Measurements from ENCODE around the gene SLC6A19. TPM values are rescaled to one million over a fixed set of nuclear protein-coding genes. Genes with fewer than 3 reads are reported as not detected.

SLC6A19 gene
- total RNA-seq, 1 donor from 2014 or later, result not detected

DNA sequence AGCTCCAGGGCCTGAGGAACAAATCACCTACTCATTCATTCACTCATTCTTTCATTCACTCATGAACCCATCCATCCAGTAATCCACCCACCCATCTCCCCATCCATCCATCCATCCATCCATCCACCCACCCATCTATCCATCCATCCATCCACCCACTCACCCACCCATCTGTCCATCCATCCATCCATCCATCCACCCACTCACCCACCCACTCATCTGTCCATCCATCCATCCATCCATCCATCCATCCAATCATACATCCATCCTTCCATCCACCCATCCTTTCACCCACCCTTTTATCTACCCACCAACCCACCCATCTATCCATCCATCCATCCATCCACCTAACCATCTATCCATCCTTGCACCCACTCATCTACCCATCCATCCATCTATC, 35.5 kb upstream of the SLC6A19 start:
- intact Hi-C loops (cut with micrococcal nuclease), result no loop called here

DNA sequence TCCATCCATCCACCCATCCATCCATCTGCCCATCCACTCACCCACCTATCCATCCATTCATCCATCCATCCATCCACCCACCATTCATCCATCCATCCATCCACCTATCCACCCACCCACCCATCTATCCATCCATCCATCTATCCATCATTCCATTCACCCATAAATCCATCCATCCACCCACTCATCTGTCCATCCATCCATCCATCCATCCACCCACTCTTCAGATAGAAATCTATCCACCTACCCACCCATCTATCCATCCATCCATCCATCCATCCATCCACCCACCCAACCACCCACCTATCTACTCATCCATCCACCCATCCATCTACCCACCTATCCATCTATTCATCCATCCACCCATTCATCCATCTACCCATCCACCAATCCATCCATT, 35.0 kb upstream of the SLC6A19 start:
- intact Hi-C loops (cut with micrococcal nuclease), result no loop called here

DNA sequence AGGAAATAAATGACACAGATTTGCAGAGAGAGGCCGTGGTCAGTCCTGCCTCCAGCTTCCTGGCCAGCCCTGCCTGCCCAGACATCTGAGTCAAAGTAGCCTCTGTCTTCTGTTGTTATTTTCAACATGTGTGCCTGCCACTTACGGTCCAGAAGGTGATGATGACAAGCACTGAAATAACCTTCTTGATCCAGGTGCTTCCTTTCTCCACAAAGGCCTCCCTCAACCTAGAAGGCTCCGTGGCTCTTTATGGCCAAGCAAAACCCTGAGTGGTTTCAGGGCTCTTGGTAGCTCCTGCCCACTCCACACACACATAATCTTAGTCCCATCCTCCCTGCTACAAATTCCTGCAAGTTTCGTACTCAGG, 34.1 kb upstream of the SLC6A19 start:
- intact Hi-C loops (cut with micrococcal nuclease), result no loop called here

DNA sequence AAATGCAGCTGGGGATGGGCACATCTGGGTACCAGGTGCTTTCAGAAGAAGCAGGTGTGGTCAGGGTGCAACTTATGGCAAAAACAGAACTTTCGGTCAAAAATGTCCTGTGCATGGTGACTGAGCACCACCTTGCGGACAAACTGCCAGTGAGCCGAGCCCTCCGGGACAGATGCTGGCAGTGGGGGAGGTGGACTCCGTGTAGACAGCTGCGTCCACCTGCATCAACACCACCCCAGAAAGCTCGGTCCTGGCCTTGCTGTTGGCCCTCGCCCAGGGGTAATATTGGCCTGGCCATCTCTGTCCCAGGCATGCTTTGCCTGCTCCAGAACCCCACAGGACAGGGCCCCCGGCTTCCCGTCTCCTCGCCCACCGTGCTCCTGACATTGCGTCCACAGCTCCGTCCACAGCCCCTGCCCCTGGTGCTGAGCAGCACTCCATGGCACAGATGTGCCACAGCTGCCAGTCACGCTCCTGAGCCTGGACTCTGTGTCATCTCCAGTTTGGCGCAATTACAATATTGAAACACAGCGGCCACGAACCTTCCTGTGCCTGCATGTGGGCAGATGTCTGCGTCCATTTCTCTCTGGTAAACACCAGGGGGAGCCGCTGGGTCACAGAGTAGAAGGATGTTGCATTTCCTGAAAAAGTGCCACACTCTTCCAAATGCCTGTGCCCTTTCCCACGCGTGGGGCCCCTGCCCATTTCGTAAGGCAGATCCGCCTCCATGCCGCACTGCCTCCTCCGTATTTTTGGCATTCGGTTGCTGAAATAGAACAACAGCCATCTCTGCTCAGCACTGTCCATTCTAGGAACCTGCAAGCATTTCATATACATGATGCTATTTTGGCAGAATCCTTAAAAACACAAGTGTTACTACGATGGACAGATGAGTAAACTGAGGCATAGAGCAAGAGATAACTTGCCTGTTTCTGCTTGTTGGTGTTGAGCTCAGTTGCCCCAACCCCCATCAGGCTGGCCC, 33.4 kb upstream of the SLC6A19 start:
- intact Hi-C loops (cut with micrococcal nuclease), result loop anchor here (1.0 to 2.0 kb wide), 3 partner anchors 213 to 477 kb away; no protein-coding TSS in a partner anchor

DNA sequence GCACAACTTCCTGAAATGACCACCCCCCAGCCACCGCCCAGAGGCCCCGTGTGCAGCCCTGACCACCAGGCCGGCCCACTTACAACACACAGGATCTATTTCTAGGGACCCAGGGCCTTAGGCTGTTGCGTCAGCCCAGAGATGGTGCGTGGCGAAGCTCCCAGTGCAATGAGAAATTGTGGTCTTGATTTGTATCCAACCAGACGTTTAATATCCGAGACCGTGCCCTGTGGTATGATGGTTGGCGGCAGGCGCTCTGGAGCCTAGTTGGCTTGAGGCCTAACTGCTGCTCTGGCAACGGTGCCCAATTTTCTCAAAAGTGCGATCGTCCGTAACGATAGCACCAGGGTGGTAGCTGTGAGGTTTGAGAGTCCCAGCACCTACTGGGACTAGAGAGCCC, 32.6 kb upstream of the SLC6A19 start:
- intact Hi-C loops (cut with micrococcal nuclease), result loop anchor here (1.0 to 2.0 kb wide), 3 partner anchors 212 to 477 kb away; no protein-coding TSS in a partner anchor

DNA sequence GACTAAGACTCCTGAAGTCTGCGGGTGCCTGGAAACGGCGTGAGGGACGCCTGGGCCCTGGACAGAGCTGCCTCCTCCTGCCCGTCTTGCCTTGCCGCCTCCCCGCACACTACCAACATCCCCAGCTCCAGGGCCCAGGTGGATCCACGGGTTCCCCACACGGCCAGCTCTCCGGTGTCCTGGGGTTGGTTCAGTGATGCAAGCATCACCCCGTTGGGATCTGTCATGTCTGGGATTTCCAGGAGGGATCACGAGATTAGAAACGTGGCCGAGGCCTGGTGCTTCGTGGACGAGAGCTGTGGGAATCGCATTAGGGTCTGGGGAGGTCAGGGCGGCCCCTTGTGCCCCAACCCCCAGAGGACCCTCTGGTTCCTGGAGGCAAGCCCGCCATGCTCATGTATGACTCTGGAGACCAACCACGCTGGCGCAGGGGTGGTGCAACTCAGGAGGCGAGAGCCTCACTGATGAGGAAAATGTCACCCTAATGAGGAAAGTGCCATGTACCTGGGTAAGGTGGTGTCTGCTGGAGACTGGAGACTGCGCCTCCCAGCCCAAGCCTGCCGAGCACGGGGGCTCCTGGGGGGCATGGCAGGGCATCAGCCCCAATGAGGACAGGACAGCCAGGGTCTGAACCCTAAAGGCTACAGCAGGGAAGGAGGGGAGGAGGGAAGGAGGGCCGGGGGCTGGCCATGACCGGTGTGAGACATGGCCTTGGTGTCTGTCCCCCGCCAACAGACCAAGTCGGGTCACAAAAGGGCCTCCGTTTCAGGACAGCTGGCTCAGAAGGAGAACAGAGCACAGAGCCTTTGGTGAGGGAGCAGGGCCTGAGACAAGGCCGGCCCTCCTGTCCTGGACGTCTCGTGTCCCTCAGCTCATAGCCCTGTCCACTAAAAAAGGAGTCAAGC, 31.9 kb upstream of the SLC6A19 start:
- intact Hi-C loops (cut with micrococcal nuclease), result loop anchor here (2.0 kb wide), 1 partner anchor 211 kb away; no protein-coding TSS in a partner anchor

DNA sequence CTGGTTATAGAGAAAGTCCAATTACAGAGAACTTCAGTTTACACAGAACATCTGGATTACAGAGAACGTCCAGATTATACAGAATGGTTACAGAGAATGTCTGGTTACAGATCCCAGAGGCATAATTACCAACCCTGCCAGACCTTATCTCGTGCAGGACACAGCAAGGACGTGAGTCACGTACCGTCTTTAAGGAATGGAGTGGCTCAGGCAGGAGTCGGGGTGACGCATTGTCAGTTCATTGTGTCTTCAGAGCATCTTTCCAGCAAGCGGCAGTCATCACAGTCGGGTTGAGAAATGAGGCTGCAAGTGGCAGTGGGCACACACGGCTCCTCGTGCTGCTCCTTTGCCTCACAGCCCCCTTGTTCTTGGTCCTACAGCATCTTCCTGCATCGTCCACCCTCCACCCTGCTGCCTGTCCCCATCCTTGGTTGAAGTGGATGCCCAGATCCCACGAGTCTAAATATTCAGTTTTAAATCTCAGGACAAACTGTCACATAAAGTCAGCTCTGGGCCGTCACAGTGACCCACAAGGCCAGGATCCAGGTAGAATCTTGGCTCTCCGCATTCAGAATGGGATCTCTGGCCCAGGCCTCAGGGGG, 30.0 kb upstream of the SLC6A19 start:
- intact Hi-C loops (cut with micrococcal nuclease), result no loop called here

DNA sequence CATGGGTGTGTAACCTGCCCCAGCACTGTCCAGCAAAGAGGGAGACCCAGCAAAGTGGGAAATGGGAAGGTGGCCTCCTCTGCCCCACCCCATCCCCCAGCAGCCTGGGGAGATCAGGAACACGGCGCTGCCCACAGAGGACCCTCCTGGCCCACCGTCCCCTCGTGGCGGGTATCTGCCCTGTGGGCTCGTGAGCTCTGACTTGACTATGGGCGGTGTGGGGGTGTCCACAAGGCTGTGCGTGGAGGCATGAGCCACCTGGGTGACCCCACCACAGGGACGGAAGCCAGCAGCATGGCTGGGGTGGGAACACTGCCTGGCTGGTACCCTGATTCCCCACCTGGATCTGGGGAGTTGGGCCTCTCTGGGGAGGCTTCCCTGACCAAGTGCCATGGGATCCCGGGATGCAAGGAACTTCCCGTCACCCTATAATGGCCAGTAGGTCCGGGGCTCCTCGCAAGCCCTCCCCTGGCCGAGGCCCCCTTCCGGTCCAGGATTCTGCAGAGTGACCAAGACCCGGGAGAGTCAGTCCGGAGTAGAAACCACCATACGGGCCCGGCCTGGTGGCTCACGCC, 29.3 kb upstream of the SLC6A19 start:
- intact Hi-C loops (cut with micrococcal nuclease), result no loop called here

DNA sequence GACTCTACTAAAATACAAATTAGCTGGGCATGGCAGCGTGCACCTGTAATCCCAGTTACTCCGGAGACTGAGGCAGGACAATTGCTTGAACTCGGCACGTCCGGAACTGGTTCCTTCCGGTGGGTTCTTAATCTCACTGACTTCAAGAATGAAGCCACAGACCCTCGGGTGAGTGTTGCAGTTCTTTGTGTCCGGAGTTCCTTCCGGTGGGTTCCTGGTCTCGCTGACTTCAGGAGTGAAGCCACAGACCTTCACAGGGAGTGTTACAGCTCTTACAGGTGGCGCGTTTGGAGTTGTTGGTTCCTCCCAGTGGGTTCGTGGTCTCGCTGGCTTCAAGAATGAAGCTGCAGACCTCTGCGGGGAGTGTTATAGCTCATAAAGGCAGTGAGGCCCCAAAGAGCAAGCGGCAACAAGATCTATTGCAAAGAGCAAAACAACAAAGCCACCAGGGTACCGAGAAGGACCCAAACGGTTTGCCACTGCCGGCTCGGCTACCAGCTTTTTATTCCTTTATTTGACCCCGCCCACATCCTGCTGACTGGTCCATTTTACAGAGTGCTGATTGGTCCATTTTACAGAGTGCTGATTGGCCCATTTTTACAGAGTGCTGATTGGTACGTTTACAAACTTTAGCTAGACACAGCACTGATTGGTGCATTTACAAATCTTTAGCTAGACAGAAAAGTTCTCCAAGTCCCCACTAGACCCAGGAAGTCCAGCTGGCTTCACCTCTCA, 28.6 kb upstream of the SLC6A19 start:
- intact Hi-C loops (cut with micrococcal nuclease), result no loop called here

DNA sequence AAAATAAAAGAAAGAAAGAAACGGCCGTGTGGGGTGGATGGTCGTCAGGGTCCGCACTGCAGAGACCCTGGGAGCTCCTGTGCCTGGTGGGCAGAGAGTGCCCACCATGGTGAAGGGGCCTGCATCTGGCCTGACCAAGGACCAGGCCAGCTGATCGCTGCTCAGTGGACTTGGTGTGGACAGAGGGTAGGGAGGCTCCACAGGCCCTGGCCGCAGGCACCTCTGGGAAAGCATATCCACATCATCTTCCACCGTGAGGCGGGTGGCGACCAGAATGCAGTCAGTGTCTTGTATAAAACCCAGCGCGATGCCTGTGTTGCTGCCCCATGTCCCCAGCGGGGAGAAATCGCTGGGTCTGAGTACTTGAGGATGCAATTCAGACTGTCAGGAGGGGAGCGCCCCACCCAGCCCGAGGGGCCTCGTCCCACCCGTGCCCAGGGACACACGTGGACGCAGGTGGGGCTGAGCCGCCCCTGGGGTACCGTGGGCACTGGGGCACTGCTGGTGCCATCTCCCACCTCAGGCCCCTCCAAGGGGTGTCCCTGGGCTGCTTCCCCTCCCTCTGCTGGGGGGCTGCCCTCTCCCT, 27.8 kb upstream of the SLC6A19 start:
- intact Hi-C loops (cut with micrococcal nuclease), result loop anchor here (2.0 kb wide), 1 partner anchor 251 kb away; no protein-coding TSS in a partner anchor

DNA sequence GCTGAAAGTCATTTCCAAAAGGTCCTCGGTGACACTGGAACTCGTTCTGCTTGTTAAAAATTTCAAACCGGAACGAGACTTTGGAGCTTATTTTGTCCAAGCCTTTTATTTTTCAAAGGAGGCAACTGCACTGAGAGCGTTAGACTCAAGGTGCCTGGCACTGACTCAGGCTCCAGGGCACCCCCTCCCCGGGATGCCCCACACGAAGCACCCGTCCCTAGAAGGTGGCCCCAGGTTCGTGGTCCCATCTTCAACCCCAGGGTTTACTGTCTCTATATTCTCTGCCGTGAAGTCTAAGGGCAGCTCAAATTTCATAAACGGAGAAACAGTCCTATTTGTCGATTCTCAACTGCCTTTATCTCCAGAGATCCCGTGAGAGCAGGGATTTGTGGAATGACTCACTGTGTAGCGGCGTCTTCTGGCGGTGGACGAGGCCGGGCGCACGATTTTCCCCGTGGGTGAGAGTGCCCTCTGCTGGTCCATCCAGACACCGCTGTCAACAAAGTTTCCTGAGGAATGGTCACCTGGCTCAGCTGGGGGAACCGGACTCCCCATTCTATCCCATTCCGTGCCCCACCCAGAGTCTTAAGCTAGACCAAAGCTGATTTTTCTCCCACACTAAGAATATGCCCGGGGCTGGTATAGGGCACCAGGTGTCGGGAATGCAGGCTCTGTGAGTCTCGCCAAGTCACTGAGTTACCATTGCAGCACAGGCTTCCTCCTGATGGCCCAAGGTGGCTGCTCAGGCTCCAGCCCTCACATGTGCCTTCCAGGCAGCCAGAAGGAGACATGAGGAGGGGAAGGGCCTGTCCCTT, 27.1 kb upstream of the SLC6A19 start:
- intact Hi-C loops (cut with micrococcal nuclease), result loop anchor here (2.0 kb wide), 1 partner anchor 252 kb away; no protein-coding TSS in a partner anchor

DNA sequence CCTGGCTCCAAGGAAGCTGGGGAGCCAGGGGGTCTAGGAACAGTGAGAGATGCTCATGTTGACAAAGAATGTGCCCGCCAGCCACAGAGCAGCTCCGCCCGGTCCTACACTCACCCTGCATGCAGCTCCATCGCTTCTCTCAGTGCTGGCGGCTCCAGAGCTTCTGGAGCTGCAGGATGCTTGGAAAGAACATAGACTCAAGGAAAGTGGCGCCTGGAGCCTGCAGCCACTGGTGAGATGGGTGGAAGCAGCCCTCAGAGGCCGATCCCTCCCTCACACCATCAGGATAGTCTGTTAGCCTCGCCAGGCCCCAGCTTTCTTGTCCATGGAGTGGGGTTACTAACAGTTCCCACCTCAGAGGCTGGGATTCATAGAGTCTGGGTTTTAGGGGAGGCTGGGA, 26.4 kb upstream of the SLC6A19 start:
- intact Hi-C loops (cut with micrococcal nuclease), result loop anchor here (2.0 kb wide), 1 partner anchor 252 kb away; no protein-coding TSS in a partner anchor

DNA sequence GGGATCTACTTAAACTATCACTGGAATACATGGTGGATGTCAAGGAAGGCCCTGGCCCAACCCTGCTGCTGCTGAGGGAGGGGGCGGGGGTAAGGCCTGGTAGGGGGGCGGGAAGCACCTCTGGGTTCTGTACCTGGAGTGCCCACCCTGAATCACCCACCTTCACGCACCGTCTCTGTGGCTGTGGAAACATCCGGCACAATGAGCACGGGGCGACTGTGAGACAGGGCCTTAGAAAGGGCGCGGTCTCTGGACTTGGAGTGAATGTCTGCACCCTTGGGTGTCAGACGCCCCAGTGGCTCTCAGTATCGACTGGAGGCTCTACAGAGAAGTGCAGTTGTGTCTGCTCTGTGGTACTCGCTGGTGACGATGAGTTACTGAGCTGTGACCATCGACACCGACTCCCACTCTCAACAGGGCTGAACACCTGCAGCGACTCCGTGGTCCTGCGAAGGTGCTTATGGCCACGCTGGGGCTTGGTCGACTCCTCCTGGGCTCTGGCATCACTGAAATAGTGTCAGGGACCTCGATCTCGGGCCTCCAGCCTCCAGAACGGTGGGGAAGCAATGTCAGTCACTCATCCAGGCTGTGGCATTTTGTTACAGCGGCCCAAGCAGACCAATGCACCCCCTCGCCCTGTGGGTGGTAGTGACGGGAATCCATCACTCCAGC, 25.5 kb upstream of the SLC6A19 start:
- intact Hi-C loops (cut with micrococcal nuclease), result loop anchor here (2.0 kb wide), 1 partner anchor 253 kb away; no protein-coding TSS in a partner anchor

DNA sequence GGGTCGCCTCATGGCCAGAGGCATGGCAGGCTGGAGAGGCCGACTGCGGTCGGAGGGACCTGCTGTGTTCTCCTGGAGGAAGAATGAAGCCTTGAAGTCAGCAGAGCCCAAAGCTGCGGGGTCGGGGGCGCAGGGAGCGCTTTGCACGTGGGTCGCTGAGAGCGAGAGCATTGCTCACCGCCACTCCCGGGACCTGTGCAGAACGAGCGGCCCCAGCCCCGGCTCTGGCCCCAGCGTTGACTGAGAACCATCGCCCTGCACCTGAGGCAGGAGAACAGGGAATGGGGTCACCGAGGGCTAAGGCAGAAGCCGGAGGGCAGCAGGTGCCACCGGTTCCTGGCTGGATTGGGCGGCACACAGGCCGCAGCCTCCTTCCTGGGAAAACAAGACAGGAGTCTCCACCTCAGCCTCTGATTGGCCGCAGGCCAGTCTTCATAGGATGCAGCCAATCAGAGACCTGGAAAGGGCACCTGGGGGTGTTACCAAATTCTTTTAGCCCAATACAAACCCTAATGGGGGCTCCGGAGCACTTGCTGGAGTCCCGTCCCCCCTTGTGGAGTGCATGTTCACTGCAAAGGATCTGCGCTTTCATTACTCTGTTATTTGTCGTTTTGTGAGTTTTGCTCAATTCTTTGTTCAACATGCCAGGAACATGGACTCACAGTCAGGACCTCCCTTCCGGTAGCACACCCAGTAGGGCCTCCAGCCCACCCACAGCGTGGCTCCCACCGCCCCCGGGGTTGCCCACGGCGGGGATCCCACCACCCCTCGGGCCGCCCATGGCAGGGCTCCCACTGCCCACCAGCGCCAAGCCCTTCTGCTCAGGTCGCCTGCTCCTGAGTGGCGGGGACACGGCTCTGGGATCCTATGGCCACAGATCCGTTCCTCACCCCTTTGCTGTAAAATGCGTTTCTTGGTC, 24.7 kb upstream of the SLC6A19 start:
- intact Hi-C loops (cut with micrococcal nuclease), result no loop called here

DNA sequence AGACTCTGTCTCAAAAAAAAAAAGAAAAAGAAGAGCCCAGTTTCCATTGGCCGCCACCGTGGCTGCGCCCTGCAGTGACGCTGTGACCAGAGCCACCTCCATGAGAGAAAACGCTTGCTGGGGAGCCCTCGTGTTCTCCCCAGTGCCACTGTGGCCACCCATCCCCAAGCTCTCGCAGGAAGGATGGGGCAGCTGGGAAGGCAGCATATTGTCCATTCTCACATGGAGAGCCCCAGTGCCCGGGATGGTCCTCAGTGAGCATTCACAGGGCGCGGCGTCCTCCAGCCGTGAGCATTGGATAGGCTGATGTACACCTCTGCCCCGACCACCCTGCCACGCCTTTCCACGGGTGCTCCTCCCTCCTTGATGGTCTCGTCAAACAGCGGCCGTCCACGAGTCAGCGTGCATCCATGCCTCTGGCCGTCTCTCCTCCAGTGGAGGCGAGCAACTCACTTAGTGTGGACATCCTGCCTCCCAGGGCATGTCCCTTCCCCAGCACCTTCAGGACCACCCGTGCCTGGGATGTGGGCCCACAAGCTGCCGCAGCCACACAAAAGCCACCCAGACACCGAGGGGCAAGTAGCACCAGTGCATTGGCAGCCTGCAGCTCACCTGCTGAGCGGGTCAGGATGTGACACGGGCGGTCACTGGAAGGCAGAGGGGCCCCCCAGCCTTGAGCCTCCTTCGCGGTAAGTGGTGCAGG, 23.4 kb upstream of the SLC6A19 start:
- intact Hi-C loops (cut with micrococcal nuclease), result no loop called here

DNA sequence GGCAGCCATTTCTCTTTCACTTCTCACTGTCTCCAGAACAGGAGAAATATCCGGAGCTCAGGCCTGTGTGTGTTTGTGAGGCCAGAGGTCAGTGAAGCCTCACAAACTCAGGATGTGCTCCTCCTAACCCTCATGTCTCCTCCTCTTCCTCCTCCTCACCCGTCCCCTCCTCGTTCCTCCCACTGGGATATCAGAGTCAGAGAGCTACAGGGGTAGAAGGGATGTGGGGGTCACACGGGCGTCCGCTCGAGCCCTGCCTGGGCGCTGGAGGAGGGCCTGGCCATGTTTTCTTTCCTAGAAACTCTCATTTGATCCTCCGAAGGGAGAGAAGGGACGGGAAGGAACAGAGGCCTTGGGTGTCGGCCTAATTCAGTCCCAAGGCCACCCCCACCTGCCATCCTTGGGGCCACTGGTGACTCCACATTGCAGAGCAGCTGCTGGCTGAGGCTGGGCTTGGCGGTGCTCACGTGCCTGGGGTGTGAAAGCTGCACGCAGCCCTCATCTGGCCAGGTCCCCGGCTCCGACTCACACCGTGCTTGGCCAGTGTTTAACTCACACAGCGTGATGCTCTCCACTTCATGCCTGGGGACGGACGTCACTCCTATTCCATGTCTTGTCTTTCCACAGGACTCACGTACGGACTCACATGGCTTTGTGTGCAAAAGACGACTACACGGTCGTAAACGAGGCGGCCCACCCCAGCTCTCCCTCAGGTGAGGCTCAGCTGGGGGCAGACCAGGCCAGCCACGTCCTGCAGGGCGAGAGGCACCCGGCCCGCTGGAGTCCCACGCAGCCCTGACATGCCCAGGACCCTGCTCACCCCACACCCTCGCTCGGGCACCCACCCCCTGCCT, 22.6 kb upstream of the SLC6A19 start:
- intact Hi-C loops (cut with micrococcal nuclease), result no loop called here

All from T-helper 2 cell treated with Interferon-gamma antibody and Interleukin-4, amounts not matched to agents 100 ng/mL and 5 ng/mL, for 36 hours (primary cell).